Neural cell (in vitro differentiated cells): Measurements from ENCODE around the gene PACRGL. TPM values are rescaled to one million over a fixed set of nuclear protein-coding genes. Genes with fewer than 3 reads are reported as not detected.

Experiments used
- H2AFZ ChIP-seq: fragments of 200-600, 300-800 bp; sonication (generic), shearing (Covaris generic); 2 replicates; pipeline ENCODE4 v1.6.0; 2014; ENCODE audit warnings: low read depth, mild to moderate bottlenecking, antibody characterized with exemption, low read length, moderate library complexity
- H3F3A ChIP-seq: fragments of 200-600 bp; shearing (Covaris generic); 2 replicates; pipeline ENCODE4 v1.6.1; 2016; ENCODE audit warnings: mild to moderate bottlenecking, moderate library complexity, mixed read lengths, antibody characterized with exemption, low read length; ENCODE audit not compliant: insufficient read depth, poor library complexity, severe bottlenecking
- H3K27ac ChIP-seq: fragments of 200-600, 300-800 bp; sonication (generic), shearing (Covaris generic); 2 replicates; pipeline ENCODE4 v1.5.1; 2014; ENCODE audit warnings: mild to moderate bottlenecking, low read length, moderate library complexity
- H3K27me3 ChIP-seq: fragments of 300-800, 200-600 bp; sonication (generic), shearing (Covaris generic); 2 replicates; pipeline ENCODE4 v1.6.0; 2014; ENCODE audit warnings: mild to moderate bottlenecking, low read depth, low read length, moderate library complexity; ENCODE audit not compliant: insufficient read depth
- H3K36me3 ChIP-seq: fragments of 300-800, 200-600 bp; sonication (generic), shearing (Covaris generic); 2 replicates; pipeline ENCODE4 v1.5.1; 2014; ENCODE audit warnings: mild to moderate bottlenecking, antibody characterized with exemption, low read length, moderate library complexity; ENCODE audit not compliant: insufficient read depth
- H3K4me2 ChIP-seq: fragments of 300-800, 200-600 bp; sonication (generic), shearing (Covaris generic); 2 replicates; pipeline ENCODE4 v1.6.0; 2014; ENCODE audit warnings: mild to moderate bottlenecking, low read length
- H3K4me3 ChIP-seq: fragments of 300-800, 200-600 bp; sonication (generic), shearing (Covaris generic); 2 replicates; pipeline ENCODE4 v1.5.1; 2014; ENCODE audit warnings: mild to moderate bottlenecking, low read length, moderate library complexity
- H3K79me2 ChIP-seq: fragments of 200-600 bp; shearing (Covaris generic); replicated peaks from 2 replicates; pipeline ENCODE4 v1.6.0; 2014; ENCODE audit warnings: mild to moderate bottlenecking, low read length, moderate library complexity; ENCODE audit not compliant: insufficient read depth
- H3K9ac ChIP-seq: fragments of 300-800, 200-600 bp; sonication (generic), shearing (Covaris generic); 2 replicates; pipeline ENCODE4 v1.6.1; 2016; ENCODE audit warnings: mild to moderate bottlenecking, low read length, mixed read lengths
- H3K9me2 ChIP-seq: fragments of 200-600 bp; shearing (Covaris generic); 2 replicates; pipeline ENCODE4 v1.6.1; 2016; ENCODE audit warnings: mild to moderate bottlenecking, low read length, mixed read lengths; ENCODE audit not compliant: insufficient read depth
- H3K9me3 ChIP-seq: fragments of 200-600, 300-800 bp; sonication (generic), shearing (Covaris generic); 2 replicates; pipeline ENCODE4 v1.6.1; 2016; ENCODE audit warnings: mild to moderate bottlenecking, mixed run types, low read length, moderate library complexity, mixed read lengths
- H4K20me1 ChIP-seq: fragments of 200-600 bp; shearing (Covaris generic); 2 replicates; pipeline ENCODE4 v1.6.1; 2016; ENCODE audit warnings: mild to moderate bottlenecking, mixed run types; ENCODE audit not compliant: insufficient read depth
- EP300 ChIP-seq: fragments of 450-650 bp; conservative IDR thresholded peaks from 2 replicates; pipeline ENCODE4 v1.6.1; 2014; ENCODE audit warnings: antibody characterized with exemption, mild to moderate bottlenecking, moderate library complexity; ENCODE audit not compliant: poor library complexity, severe bottlenecking
- EZH2 ChIP-seq: fragments of 200-600, 300-800 bp; shearing (Covaris generic), sonication (generic); IDR thresholded peaks from 2 replicates; pipeline ENCODE4 v1.6.1; 2014; ENCODE audit warnings: antibody characterized with exemption, low read length, borderline replicate concordance, mild to moderate bottlenecking; ENCODE audit not compliant: insufficient read depth, poor library complexity, severe bottlenecking
- MXI1 ChIP-seq: fragments of 450-650 bp; conservative IDR thresholded peaks from 2 replicates; pipeline ENCODE4 v1.6.1; 2014; ENCODE audit warnings: antibody characterized with exemption, mild to moderate bottlenecking; ENCODE audit not compliant: poor library complexity, severe bottlenecking
- POLR2AphosphoS5 ChIP-seq: IDR thresholded peaks from 2 replicates; pipeline ENCODE4 v1.6.1; 2012
- RAD21 ChIP-seq: fragments of 450-650 bp; conservative IDR thresholded peaks from 2 replicates; pipeline ENCODE4 v1.6.1; 2014; ENCODE audit warnings: antibody characterized with exemption, mild to moderate bottlenecking, moderate library complexity
- SMC3 ChIP-seq: fragments of 450-650 bp; conservative IDR thresholded peaks from 2 replicates; pipeline ENCODE4 v1.6.1; 2014; ENCODE audit warnings: antibody characterized with exemption, mild to moderate bottlenecking, moderate library complexity; ENCODE audit not compliant: poor library complexity
- TAF1 ChIP-seq: IDR thresholded peaks from 2 replicates; pipeline ENCODE4 v1.6.1; 2012; ENCODE audit warnings: low read depth
- polyA plus RNA-seq: library from polyadenylated mRNA; depleted of rRNA; stranded (reverse); fragments of >200 nt; gene quantifications from 2 replicates; pipeline ENCODE4 v1.2.3, GENCODE V29; 2014
- TF ChIP-seq, protein P1 (sequence below): fragments of 450-650 bp; IDR thresholded peaks from 2 replicates; pipeline ENCODE4 v1.5.1; 2014; ENCODE audit warnings: antibody characterized with exemption, mild to moderate bottlenecking, moderate library complexity; ENCODE audit not compliant: poor library complexity, severe bottlenecking
- TF ChIP-seq, protein P2 (sequence below): IDR thresholded peaks from 2 replicates; pipeline ENCODE4 v1.6.1; 2012; ENCODE audit warnings: borderline replicate concordance

PACRGL gene
- polyA plus RNA-seq, 1 donor from 2014 or later = 41.9 TPM

DNA sequence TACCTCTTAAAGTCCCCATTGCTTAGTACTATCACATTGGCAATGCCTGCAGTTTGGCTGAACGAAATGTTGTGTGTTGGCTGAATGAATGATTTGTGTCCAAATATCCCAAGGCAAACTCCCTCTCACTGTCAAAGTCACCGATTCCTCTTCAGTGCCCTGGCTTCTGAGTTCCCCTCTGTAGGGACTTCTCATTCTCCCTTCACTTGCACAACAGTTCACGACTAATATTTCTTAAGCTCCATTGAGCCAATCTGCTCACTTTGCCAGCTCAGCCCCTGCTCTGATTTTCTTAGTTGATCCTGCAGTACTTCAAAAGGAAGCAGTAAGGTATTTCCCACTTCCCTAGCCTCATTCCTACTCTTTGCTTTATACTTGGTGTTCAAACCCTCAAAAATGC lies 21.9 kb upstream of the PACRGL start:
- Histone ChIP-seq H2AFZ (no peak overlapping the region), H3K9ac (no peak overlapping the region), H3K9me3 (no peaks in the 10 kb centered on the region), H3K27me3 (no peaks in the 10 kb centered on the region), H3K36me3 (no peaks in the 10 kb centered on the region), H3K79me2 (no peaks in the 10 kb centered on the region), H3K27ac (no peak overlapping the region), H4K20me1 (no peaks in the 10 kb centered on the region), H3K9me2 (no peaks in the 10 kb centered on the region), H3F3A (no peaks in the 10 kb centered on the region), H3K4me2 (no peak overlapping the region), H3K4me3 (no peak overlapping the region)
- TF ChIP-seq TAF1 (no peak), EP300 (no peak), POLR2AphosphoS5 (no peak), MXI1 (no peak), EZH2 (no peak), RAD21 (no peak)
- TF ChIP-seq, protein P1, sequence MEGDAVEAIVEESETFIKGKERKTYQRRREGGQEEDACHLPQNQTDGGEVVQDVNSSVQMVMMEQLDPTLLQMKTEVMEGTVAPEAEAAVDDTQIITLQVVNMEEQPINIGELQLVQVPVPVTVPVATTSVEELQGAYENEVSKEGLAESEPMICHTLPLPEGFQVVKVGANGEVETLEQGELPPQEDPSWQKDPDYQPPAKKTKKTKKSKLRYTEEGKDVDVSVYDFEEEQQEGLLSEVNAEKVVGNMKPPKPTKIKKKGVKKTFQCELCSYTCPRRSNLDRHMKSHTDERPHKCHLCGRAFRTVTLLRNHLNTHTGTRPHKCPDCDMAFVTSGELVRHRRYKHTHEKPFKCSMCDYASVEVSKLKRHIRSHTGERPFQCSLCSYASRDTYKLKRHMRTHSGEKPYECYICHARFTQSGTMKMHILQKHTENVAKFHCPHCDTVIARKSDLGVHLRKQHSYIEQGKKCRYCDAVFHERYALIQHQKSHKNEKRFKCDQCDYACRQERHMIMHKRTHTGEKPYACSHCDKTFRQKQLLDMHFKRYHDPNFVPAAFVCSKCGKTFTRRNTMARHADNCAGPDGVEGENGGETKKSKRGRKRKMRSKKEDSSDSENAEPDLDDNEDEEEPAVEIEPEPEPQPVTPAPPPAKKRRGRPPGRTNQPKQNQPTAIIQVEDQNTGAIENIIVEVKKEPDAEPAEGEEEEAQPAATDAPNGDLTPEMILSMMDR = no peak
- TF ChIP-seq, protein P2, sequence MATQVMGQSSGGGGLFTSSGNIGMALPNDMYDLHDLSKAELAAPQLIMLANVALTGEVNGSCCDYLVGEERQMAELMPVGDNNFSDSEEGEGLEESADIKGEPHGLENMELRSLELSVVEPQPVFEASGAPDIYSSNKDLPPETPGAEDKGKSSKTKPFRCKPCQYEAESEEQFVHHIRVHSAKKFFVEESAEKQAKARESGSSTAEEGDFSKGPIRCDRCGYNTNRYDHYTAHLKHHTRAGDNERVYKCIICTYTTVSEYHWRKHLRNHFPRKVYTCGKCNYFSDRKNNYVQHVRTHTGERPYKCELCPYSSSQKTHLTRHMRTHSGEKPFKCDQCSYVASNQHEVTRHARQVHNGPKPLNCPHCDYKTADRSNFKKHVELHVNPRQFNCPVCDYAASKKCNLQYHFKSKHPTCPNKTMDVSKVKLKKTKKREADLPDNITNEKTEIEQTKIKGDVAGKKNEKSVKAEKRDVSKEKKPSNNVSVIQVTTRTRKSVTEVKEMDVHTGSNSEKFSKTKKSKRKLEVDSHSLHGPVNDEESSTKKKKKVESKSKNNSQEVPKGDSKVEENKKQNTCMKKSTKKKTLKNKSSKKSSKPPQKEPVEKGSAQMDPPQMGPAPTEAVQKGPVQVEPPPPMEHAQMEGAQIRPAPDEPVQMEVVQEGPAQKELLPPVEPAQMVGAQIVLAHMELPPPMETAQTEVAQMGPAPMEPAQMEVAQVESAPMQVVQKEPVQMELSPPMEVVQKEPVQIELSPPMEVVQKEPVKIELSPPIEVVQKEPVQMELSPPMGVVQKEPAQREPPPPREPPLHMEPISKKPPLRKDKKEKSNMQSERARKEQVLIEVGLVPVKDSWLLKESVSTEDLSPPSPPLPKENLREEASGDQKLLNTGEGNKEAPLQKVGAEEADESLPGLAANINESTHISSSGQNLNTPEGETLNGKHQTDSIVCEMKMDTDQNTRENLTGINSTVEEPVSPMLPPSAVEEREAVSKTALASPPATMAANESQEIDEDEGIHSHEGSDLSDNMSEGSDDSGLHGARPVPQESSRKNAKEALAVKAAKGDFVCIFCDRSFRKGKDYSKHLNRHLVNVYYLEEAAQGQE = no peak

- no peak overlapping the region for H2AFZ ChIP-seq
- no peaks in the 10 kb centered on the region for H3K27me3 ChIP-seq
- H4K20me1 ChIP-seq = no peaks in the 10 kb centered on the region
- H3K4me2 ChIP-seq = no peak overlapping the region
- TF ChIP-seq POLR2AphosphoS5 (no peak), EP300 (no peak), TAF1 (no peak), EZH2 (no peak), RAD21 (no peak), SMC3 (no peak), MXI1 (no peak)
- TF ChIP-seq, protein P1 = no peak
- TF ChIP-seq, protein P2 = no peak
- no peaks in the 10 kb centered on the region for H3K9me2 ChIP-seq
- H3F3A ChIP-seq = no peaks in the 10 kb centered on the region
- H3K9me3 ChIP-seq = no peaks in the 10 kb centered on the region
- H3K9ac ChIP-seq = no peak overlapping the region
- H3K36me3 ChIP-seq = no peaks in the 10 kb centered on the region
- no peak overlapping the region for H3K4me3 ChIP-seq
- no peak overlapping the region for H3K27ac ChIP-seq
- H3K79me2 ChIP-seq = no peaks in the 10 kb centered on the region
These were observed 20.3 kb upstream of the PACRGL start for GRCh38 chr4:20679951-20680350.
